DMS153 (cell line): ENCODE results near the gene EPB42.
"Not testable (repeated sequence)": the region's sequence is repeated elsewhere in the genome, so short reads cannot be mapped to it uniquely, and the experiment has no call there.

Experiments
- DNase-seq: peaks from one replicate; lab custom pipeline; 2025; lab: John Stamatoyannopoulos, UW

EPB42 gene

GRCh38 chr15:43185157-43186002 is 35.4 kb downstream of the EPB42 start, which contains the start of gene CCNDBP1:
TSS of gene CCNDBP1 (plus strand) at chr15:43185403. CDS start at chr15:43185499, 96 bp downstream.
- DNase-seq = peak; percentile 76

- DNase-seq = no peak
These were observed 36.3 kb downstream of the EPB42 start for GRCh38 chr15:43184407-43185124.

- DNase-seq = no peak
These were observed 37.5 kb downstream of the EPB42 start for GRCh38 chr15:43183270-43183669.

DNA sequence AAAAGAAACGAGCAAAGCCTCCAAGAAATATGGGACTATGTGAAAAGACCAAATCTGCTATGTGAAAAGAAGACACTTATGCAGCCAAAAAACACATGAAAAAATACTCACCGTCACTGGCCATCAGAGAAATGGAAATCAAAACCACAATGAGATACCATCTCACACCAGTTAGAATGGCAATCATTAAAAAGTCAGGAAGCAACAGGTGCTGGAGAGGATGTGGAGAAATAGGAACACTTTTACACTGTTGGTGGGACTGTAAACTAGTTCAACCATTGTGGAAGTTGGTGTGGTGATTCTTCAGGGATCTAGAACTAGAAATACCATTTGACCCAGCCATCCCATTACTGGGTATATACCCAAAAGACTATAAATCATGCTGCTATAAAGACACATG is 43.7 kb downstream of the EPB42 start:
- DNase-seq = not testable (repeated sequence)

DNA sequence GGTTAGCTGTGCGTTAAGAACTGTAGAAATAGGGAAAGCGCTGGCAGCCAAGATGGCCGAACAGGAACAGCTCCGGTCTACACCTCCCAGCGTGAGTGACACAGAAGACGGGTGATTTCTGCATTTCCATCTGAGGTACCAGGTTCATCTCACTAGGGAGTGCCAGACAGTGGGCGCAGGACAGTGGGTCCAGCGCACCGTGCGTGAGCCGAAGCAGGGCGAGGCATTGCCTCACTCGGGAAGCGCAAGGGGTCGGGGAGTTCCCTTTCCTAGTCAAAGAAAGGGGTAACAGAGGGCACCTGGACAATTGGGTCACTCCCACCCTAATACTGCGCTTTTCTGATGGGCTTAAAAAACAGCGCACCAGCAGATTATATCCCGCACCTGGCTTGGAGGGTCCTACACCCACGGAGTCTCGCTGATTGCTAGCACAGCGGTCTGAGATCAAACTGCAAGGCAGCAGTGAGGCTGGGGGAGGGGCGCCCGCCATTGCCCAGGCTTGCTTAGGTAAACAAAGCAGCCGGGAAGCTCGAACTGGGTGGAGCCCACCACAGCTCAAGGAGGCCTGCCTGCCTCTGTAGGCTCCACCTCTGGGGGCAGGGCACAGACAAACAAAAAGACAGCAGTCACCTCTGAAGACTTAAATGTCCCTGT is 45.0 kb downstream of the EPB42 start:
- DNase-seq = not testable (repeated sequence)

GRCh38 chr15:43169888-43170287 is 50.9 kb downstream of the EPB42 start:
- DNase-seq = no peak

DNA sequence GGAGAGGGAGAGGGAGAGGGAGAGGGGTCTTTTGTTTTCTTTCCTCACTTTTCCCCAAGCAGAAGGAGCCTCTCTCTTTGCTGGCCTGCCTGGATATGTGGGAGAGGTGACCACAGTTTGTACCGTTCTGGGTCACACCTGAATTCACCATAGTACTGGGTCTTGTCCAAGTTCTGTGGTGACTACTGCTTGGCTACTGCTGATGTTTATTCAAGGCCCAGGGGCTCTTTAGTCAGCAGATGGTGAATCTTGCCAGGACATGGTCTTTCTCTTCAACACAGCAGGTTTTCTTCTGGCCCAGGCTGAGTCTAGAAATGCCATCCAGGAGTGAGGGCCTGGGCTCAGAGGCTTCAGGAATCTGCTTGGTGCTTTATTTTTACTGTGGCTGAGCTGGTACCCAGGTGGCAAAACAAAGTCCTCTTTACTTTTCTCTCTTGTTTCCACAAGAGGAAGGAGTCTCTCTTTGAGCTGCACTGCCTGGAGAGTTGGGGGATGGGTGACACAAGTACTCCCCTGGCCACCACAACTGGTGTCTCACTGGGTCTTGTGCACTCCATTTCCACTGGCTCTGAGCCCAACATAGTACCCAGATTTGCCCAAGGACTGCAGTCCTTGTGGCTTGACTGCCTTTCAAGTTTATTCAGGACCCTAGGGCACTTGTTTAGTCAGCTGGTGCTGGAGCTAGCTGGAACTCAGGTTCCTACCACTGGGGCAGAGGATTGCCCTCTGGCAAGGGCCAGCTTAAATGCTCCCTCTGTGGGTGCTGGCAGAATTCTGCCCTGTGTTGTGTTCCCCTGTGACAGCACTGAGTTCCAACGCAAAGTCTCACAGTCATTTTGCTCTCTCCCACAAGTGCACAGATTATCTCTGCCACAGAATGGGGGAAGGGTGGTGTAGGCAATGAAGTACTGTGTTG is 52.4 kb downstream of the EPB42 start:
- DNase-seq = no peak

GRCh38 chr15:43167261-43167660 is 53.6 kb downstream of the EPB42 start:
- not testable (repeated sequence) for DNase-seq

GRCh38 chr15:43165801-43166325 is 55.0 kb downstream of the EPB42 start:
- no peak for DNase-seq

DNA sequence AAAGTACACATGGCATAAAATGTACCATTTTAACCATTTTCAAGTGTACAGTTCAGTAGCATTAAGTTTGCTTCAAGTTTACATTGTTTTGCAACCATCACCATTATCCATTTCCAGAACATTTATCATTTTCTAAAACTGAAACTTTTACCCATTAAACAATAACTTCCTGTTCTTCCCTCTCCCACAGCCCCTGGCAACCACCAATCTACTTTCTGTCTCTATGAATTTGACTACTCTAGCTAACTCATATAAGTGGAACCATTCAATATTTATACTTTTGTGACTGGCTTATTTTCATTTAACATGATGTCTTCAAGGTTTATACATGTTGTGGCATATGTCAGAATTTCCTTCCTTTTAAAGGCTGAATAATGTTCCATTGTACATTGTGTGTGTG is 67.5 kb downstream of the EPB42 start:
- DNase-seq = no peak

DNA sequence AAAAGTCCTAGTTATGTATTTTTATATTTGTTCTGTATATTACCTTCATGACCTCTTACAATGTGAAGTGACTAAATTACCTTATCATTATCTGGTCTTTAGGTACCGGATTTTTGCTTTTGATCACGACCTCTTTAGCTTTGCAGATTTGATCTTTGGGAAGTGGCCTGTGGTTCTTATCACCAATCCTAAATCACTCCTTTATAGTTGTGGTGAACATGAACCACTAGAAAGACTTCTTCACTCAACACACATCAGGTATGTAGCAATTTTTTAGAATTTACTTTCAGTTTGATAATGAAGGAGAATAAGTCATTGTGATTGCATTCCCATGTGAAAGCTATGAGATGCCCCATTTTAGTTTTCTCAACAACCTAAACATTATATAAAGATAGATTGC is 69.1 kb downstream of the EPB42 start:
- DNase-seq = no peak

GRCh38 chr15:43150191-43150929 is 70.5 kb downstream of the EPB42 start:
- DNase-seq = no peak
